GM21737 (cell line): ENCODE results near the gene LPO.

Experiments used
- ATAC-seq: cut with Tn5 transposase; IDR thresholded peaks from one replicate; pipeline ENCODE4 v1.9.1; 2021; ENCODE audit warnings: mild to moderate bottlenecking, moderate library complexity; ENCODE audit not compliant: unreplicated experiment

Gene LPO

GRCh38 chr17:58238147-58238634, at the start of gene LPO:
LPO (plus strand) TSS chr17:58238584; CDS start chr17:58242980, 4,396 bp downstream.
- ATAC-seq, result no peak

GRCh38 chr17:58189436-58190146, 48.8 kb upstream of the LPO start:
- ATAC-seq, result no peak

GRCh38 chr17:58191241-58191896, 47.0 kb upstream of the LPO start:
- no peak for ATAC-seq

- ATAC-seq, result no peak
Observed at GRCh38 chr17:58192612-58193011, 45.8 kb upstream of the LPO start, which contains the start of gene EPX. EPX (plus strand) TSS chr17:58192726; CDS start chr17:58192847, 121 bp downstream.

DNA sequence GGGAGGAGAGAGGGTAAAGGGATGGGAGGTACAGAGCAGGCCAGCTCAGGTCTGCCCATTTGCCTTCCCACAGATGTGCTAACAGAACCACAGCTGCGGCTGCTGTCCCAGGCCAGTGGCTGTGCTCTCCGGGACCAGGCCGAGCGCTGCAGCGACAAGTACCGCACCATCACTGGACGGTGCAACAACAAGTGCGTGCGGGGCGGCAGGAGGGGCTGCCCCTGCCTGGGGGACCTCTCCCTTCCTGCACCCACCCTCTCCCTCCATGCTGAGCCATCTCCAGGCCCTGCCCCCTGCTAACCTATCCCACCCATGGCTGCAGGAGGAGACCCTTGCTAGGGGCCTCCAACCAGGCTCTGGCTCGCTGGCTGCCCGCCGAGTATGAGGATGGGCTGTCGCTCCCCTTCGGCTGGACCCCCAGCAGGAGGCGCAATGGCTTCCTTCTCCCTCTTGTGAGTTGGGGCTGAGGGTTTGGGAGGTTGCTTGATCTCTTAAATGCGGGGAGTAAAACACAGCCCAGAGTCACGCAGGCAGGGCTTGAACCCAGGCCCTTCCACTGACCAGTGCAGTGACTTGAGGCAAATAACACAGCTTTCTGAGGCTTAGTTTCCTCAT, 44.6 kb upstream of the LPO start:
- ATAC-seq, result no peak

GRCh38 chr17:58195518-58196123, 42.8 kb upstream of the LPO start:
- no peak for ATAC-seq

GRCh38 chr17:58196610-58197009, 41.8 kb upstream of the LPO start:
- no peak for ATAC-seq

GRCh38 chr17:58200024-58200633, 38.3 kb upstream of the LPO start:
- no peak for ATAC-seq

- no peak for ATAC-seq
Observed at GRCh38 chr17:58202859-58203258, 35.5 kb upstream of the LPO start.

DNA sequence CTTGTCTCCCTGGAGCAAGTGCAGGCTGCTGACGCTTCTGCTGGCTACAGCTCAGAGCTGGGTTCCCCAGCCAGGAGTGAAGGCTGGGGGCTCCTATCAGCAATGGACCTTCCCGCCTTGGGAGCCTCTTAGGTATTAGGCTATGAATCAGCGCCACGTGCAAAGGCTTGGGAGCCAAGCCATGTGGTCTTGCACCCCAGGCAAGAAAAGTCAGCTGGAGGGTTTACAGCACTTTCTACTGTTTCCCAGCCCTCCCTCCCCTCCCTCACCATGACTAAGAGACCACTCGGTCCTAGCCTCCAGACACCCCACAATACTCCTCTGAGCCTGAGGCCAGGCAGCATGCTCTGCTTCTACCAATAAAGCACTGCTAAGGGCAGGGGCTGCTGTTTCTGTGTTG, 33.6 kb upstream of the LPO start:
- ATAC-seq, result no peak

GRCh38 chr17:58205936-58206335, 32.4 kb upstream of the LPO start:
- no peak for ATAC-seq

GRCh38 chr17:58207451-58207850, 30.9 kb upstream of the LPO start:
- no peak for ATAC-seq

- no peak for ATAC-seq
Observed at GRCh38 chr17:58208344-58208743, 30.0 kb upstream of the LPO start.

GRCh38 chr17:58210922-58211321, 27.5 kb upstream of the LPO start:
- ATAC-seq, result no peak

DNA sequence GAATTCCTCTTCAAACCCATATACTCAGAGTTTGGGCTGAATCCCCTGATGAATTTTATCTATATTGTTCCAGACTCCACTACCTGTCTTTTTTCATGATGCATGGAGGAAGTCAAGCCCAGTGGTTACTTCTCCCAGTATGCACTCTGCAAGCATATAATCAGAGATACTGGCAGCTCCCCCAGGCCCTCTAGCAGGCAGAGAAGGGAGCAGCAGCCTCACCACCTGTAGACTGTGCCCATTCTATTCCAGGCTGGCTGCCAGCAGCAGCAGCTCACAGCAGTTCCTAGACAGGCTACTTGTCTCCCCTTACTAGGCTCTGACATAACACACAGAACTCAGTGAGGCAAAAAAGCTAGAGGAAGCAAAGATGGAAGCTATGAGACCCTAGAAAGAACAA, 22.7 kb upstream of the LPO start:
- ATAC-seq, result no peak

- no peak for ATAC-seq
Observed at GRCh38 chr17:58217766-58218165, 20.6 kb upstream of the LPO start.

DNA sequence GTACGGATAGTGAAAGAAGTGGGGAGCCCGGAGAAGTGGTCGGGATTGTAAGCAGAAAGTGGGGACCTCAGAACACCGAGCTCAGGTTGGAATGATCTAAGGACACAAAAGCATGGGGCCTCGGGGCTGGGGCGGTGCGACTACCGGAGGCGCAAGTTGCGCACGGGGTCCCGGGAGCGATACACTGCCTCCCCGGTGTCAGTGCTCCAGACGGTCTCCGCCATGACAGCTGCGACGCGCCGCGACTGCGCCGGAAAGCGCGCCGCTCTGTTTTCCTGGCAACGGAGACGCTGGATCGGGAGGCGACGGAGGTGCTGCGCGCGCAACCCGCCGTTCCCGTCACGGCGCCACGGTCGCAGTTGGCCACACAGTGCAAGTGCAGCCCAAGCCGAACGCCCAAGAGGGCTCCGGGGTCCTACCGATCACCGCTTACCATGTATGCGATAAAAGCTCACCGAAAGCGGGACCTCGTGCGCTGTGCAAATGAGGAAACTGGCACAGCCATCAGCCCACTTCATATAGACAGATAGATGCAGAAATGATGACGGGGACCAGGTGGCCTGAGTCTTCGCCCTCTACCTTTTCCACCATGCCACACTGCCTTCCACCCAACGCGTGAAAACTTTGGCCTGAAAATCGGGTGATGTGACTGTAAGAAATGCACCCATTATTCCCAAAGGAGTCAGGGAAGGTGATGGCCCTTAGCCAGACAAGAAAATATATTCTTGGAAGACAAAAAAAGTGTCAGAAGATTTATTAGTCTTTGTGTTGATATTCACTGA, 19.2 kb upstream of the LPO start, which contains the start of gene MKS1:
Gene MKS1 (minus strand): TSS at position 249 of the 782 bp plus-strand sequence. CDS start 25 bp downstream, at position 224.
- peak; percentile 93 for ATAC-seq

- no peak for ATAC-seq
Observed at GRCh38 chr17:58219789-58220183, 18.6 kb upstream of the LPO start.

- no peak for ATAC-seq
Observed at GRCh38 chr17:58224315-58224714, 14.1 kb upstream of the LPO start.

- no peak for ATAC-seq
Observed at GRCh38 chr17:58227733-58228132, 10.7 kb upstream of the LPO start.
